Measurements from ENCODE around the gene ZFAND2B.
A peak's percentile ranks its signal among the peaks of the same experiment; 100 is the strongest.

The ZFAND2B gene

DNA sequence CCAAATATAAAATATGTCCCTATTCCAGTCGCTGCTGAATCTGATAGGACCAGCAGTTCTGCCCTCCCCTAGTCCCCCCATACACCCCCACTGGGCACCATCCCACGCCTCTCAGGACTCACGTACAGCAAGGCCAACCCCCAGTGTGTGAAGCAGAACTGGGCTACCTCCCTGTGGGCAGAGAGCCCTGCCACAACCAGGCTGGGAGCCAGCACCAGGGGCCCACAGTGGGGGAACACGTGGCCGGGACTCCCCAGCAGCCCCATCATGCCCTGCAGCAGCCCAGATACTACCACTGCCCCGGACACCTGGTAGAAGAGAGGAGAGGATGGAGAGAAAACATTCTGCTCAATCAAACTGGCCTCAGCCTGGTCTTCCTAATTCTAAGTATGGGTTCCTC is 38.1 kb upstream of the ZFAND2B start:
- H3K36me3 ChIP-seq (ENCODE audit: control insufficient read depth in 1 of 2, insufficient read depth in 2 of 2, low read length in 2 of 2) = peaks cover 12 to 18% of the 10 kb centered on the region in 2 donors
- H3K27me3 ChIP-seq (ENCODE audit: low read depth, low read length) = no peaks in the 10 kb centered on the region
- no peaks in the 10 kb centered on the region for H3K9me3 ChIP-seq (ENCODE audit: control insufficient read depth in 1 of 2, low read length in 2 of 2)
- H3K27ac ChIP-seq (ENCODE audit: low read length) = no peak overlapping the region
- H3K4me1 ChIP-seq (ENCODE audit: control insufficient read depth in 1 of 2, insufficient read depth in 2 of 2, low read length in 2 of 2) = peaks cover 0 to 8% of the 10 kb centered on the region in 2 donors
- no peak overlapping the region for H3K4me3 ChIP-seq (ENCODE audit: low read depth in 1 of 2, low read length in 2 of 2)

GRCh38 chr2:219168932-219169331 is 37.6 kb upstream of the ZFAND2B start:
- no peak overlapping the region for H3K27ac ChIP-seq (ENCODE audit: low read length)
- no peaks in the 10 kb centered on the region for H3K27me3 ChIP-seq (ENCODE audit: low read depth, low read length)
- peaks cover 0 to 8% of the 10 kb centered on the region in 2 donors for H3K4me1 ChIP-seq (ENCODE audit: control insufficient read depth in 1 of 2, insufficient read depth in 2 of 2, low read length in 2 of 2)
- H3K4me3 ChIP-seq (ENCODE audit: low read depth in 1 of 2, low read length in 2 of 2) = no peak overlapping the region
- H3K36me3 ChIP-seq (ENCODE audit: control insufficient read depth in 1 of 2, insufficient read depth in 2 of 2, low read length in 2 of 2) = peaks cover 15 to 21% of the 10 kb centered on the region in 2 donors
- H3K9me3 ChIP-seq (ENCODE audit: control insufficient read depth in 1 of 2, low read length in 2 of 2) = no peaks in the 10 kb centered on the region

GRCh38 chr2:219169930-219170654 is 36.5 kb upstream of the ZFAND2B start, which contains the start of gene SLC23A3:
TSS of gene SLC23A3 (minus strand) at chr2:219170029. CDS start at chr2:219169984, 45 bp downstream.
- H3K36me3 ChIP-seq (ENCODE audit: control insufficient read depth in 1 of 2, insufficient read depth in 2 of 2, low read length in 2 of 2) = peaks cover 27 to 33% of the 10 kb centered on the region in 2 donors
- H3K27me3 ChIP-seq (ENCODE audit: low read depth, low read length) = no peaks in the 10 kb centered on the region
- no peak within 1 kb of the TSS for H3K4me3 ChIP-seq (ENCODE audit: low read depth in 1 of 2, low read length in 2 of 2)
- no peaks in the 10 kb centered on the region for H3K9me3 ChIP-seq (ENCODE audit: control insufficient read depth in 1 of 2, low read length in 2 of 2)
- no peak within 1 kb of the TSS for H3K27ac ChIP-seq (ENCODE audit: low read length)
- H3K4me1 ChIP-seq (ENCODE audit: control insufficient read depth in 1 of 2, insufficient read depth in 2 of 2, low read length in 2 of 2) = peaks cover 0 to 14% of the 10 kb centered on the region in 2 donors

DNA sequence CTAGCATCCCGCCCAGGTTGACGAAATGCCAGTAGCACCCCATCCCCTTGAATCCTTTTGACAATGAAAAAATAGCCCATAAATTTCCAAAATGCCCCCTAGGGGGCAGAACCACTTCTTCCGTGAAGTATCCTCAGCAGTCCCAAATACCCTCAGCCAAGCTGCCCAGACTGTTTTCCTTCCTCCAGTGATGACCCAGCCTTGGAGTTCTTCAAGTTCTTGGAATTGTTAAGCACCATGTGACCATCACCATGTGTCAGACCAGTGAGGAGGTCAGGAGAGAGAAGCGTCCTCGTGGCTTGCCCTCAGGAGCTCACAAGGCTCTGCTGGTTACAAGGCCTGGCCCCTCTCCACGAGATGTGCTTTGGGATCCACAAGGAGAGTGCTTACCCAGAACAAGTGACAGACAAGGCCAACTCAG is 35.3 kb upstream of the ZFAND2B start:
- no peak overlapping the region for H3K4me3 ChIP-seq (ENCODE audit: low read depth in 1 of 2, low read length in 2 of 2)
- peaks cover 27 to 33% of the 10 kb centered on the region in 2 donors for H3K36me3 ChIP-seq (ENCODE audit: control insufficient read depth in 1 of 2, insufficient read depth in 2 of 2, low read length in 2 of 2)
- H3K27ac ChIP-seq (ENCODE audit: low read length) = peak overlapping the region; percentile 62
- H3K4me1 ChIP-seq (ENCODE audit: control insufficient read depth in 1 of 2, insufficient read depth in 2 of 2, low read length in 2 of 2) = peaks cover 7 to 24% of the 10 kb centered on the region in 2 donors
- H3K27me3 ChIP-seq (ENCODE audit: low read depth, low read length) = no peaks in the 10 kb centered on the region
- no peaks in the 10 kb centered on the region for H3K9me3 ChIP-seq (ENCODE audit: control insufficient read depth in 1 of 2, low read length in 2 of 2)

GRCh38 chr2:219172231-219173154 is 34.1 kb upstream of the ZFAND2B start:
- Histone ChIP-seq H3K4me3 (ENCODE audit: low read depth in 1 of 2, low read length in 2 of 2) (no peak overlapping the region), H3K4me1 (ENCODE audit: control insufficient read depth in 1 of 2, insufficient read depth in 2 of 2, low read length in 2 of 2) (peaks cover 7 to 24% of the 10 kb centered on the region in 2 donors), H3K27me3 (ENCODE audit: low read depth, low read length) (no peaks in the 10 kb centered on the region), H3K27ac (ENCODE audit: low read length) (peak overlapping the region; percentile 62), H3K9me3 (ENCODE audit: control insufficient read depth in 1 of 2, low read length in 2 of 2) (no peaks in the 10 kb centered on the region), H3K36me3 (ENCODE audit: control insufficient read depth in 1 of 2, insufficient read depth in 2 of 2, low read length in 2 of 2) (peaks cover 27 to 33% of the 10 kb centered on the region in 2 donors)

- Histone ChIP-seq H3K4me3 (ENCODE audit: low read depth in 1 of 2, low read length in 2 of 2) (no peak overlapping the region), H3K27me3 (ENCODE audit: low read depth, low read length) (no peaks in the 10 kb centered on the region), H3K36me3 (ENCODE audit: control insufficient read depth in 1 of 2, insufficient read depth in 2 of 2, low read length in 2 of 2) (peaks cover 27 to 33% of the 10 kb centered on the region in 2 donors), H3K4me1 (ENCODE audit: control insufficient read depth in 1 of 2, insufficient read depth in 2 of 2, low read length in 2 of 2) (peaks cover 7 to 24% of the 10 kb centered on the region in 2 donors), H3K27ac (ENCODE audit: low read length) (no peak overlapping the region), H3K9me3 (ENCODE audit: control insufficient read depth in 1 of 2, low read length in 2 of 2) (no peaks in the 10 kb centered on the region)
These were observed 33.4 kb upstream of the ZFAND2B start for GRCh38 chr2:219173176-219173575.

GRCh38 chr2:219174146-219174545 is 32.4 kb upstream of the ZFAND2B start:
- H3K27me3 ChIP-seq (ENCODE audit: low read depth, low read length) = no peaks in the 10 kb centered on the region
- peaks cover 13 to 31% of the 10 kb centered on the region in 2 donors for H3K4me1 ChIP-seq (ENCODE audit: control insufficient read depth in 1 of 2, insufficient read depth in 2 of 2, low read length in 2 of 2)
- H3K9me3 ChIP-seq (ENCODE audit: control insufficient read depth in 1 of 2, low read length in 2 of 2) = no peaks in the 10 kb centered on the region
- H3K4me3 ChIP-seq (ENCODE audit: low read depth in 1 of 2, low read length in 2 of 2) = no peak overlapping the region
- no peak overlapping the region for H3K27ac ChIP-seq (ENCODE audit: low read length)
- peaks cover 27 to 33% of the 10 kb centered on the region in 2 donors for H3K36me3 ChIP-seq (ENCODE audit: control insufficient read depth in 1 of 2, insufficient read depth in 2 of 2, low read length in 2 of 2)

DNA sequence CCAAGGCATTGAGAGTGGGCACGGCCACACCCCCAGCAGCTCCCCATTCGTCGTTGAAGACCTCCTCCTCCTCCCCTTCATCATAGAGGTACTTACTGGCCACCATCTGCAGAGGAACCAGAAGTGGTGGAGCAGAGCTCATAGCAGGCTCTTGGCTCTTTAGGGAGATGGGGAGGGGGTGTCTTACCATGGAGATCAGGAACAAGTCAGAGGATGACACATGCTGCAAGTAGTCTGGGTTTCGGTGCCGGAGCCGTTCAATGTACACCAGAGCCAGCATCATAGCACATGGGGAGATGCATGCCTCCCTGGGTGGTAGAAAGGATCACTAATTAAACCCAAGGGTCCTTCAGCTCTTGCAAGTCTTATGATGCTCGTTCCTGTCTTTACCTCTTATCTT is 31.8 kb upstream of the ZFAND2B start:
- Histone ChIP-seq H3K36me3 (ENCODE audit: control insufficient read depth in 1 of 2, insufficient read depth in 2 of 2, low read length in 2 of 2) (peaks cover 31 to 33% of the 10 kb centered on the region in 2 donors), H3K27ac (ENCODE audit: low read length) (no peak overlapping the region), H3K27me3 (ENCODE audit: low read depth, low read length) (no peaks in the 10 kb centered on the region), H3K4me3 (ENCODE audit: low read depth in 1 of 2, low read length in 2 of 2) (no peak overlapping the region), H3K4me1 (ENCODE audit: control insufficient read depth in 1 of 2, insufficient read depth in 2 of 2, low read length in 2 of 2) (peaks cover 19 to 37% of the 10 kb centered on the region in 2 donors), H3K9me3 (ENCODE audit: control insufficient read depth in 1 of 2, low read length in 2 of 2) (no peaks in the 10 kb centered on the region)

DNA sequence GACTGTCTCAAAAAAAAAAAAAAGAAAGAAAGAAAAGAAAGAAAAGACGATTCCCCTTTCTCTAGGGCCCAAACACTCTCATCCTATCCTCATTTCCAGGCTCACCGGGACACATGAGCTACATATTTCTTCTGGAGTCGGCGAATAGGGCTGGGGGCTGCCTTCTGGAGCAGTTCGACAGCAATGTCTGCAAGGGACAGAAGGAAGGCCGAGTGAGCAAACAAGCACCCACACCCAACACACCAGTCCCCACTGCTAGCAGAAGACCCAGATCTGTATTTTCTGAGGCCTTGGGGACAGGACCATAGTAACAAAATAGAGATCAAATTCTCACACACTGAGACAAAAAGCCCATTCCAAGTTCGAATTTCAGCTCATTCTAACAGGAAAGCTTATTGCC is 31.1 kb upstream of the ZFAND2B start:
- Histone ChIP-seq H3K4me1 (ENCODE audit: control insufficient read depth in 1 of 2, insufficient read depth in 2 of 2, low read length in 2 of 2) (peaks cover 19 to 40% of the 10 kb centered on the region in 2 donors), H3K27ac (ENCODE audit: low read length) (peak overlapping the region; percentile 100), H3K9me3 (ENCODE audit: control insufficient read depth in 1 of 2, low read length in 2 of 2) (no peaks in the 10 kb centered on the region), H3K36me3 (ENCODE audit: control insufficient read depth in 1 of 2, insufficient read depth in 2 of 2, low read length in 2 of 2) (peaks cover 35 to 38% of the 10 kb centered on the region in 2 donors), H3K27me3 (ENCODE audit: low read depth, low read length) (no peaks in the 10 kb centered on the region), H3K4me3 (ENCODE audit: low read depth in 1 of 2, low read length in 2 of 2) (peak overlapping the region; percentile 88 to 89)

- Histone ChIP-seq H3K27me3 (ENCODE audit: low read depth, low read length) (no peaks in the 10 kb centered on the region), H3K36me3 (ENCODE audit: control insufficient read depth in 1 of 2, insufficient read depth in 2 of 2, low read length in 2 of 2) (peaks cover 42 to 45% of the 10 kb centered on the region in 2 donors), H3K4me1 (ENCODE audit: control insufficient read depth in 1 of 2, insufficient read depth in 2 of 2, low read length in 2 of 2) (peaks cover 19 to 35% of the 10 kb centered on the region in 2 donors), H3K9me3 (ENCODE audit: control insufficient read depth in 1 of 2, low read length in 2 of 2) (no peaks in the 10 kb centered on the region), H3K4me3 (ENCODE audit: low read depth in 1 of 2, low read length in 2 of 2) (peak overlapping the region; percentile 88 to 89), H3K27ac (ENCODE audit: low read length) (peak overlapping the region; percentile 100)
These were observed 30.4 kb upstream of the ZFAND2B start for GRCh38 chr2:219175928-219176817.
